Stimulated activated CD4-positive, alpha-beta T cell treated with anti-CD3 and anti-CD28 coated beads, Interleukin-2, amount 100 ng/mL, for 4 hours (primary cell): ENCODE measurements around the gene SQSTM1.
"Not testable (repeated sequence)": the region's sequence is repeated elsewhere in the genome, so short reads cannot be mapped to it uniquely, and the experiment has no call there.

Experiments
- DNase-seq: peaks from one replicate; pipeline ENCODE4 v3.0.0-alpha.2; 2020; ENCODE audit warnings: low read depth

The SQSTM1 gene

GRCh38 chr5:179820483-179821297 is at the start of gene SQSTM1:
Gene SQSTM1 (plus strand): TSS chr5:179820905. CDS start chr5:179820937, 32 bp downstream.
- peak; percentile 63 for DNase-seq

DNA sequence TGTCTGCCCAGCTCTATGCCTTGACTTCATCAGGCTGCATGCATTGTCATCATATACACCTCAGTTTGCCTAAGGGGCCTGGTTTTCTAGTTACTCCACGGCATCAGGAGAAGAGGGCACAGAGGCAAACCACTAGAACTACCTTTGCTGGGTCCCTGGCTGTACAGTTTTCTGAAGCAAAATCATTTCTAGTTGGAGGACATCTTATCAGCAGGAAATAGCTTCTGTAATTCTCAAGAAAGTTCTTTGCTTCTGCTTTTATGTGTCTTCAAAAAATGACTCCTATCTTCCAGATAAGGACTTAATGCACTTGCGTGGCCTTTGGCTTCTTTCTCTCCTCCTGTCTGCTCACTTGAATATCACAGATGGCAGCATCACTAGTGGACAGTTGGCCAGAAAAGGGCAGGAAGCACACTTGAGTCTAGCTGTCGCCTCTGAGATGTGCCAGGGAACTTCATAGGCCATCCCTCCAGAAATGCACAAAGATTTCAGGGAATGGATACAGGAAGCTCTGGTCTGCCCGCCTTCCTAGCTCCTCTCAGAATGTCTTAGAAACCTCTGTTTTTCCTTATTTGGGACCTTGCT is 49.3 kb upstream of the SQSTM1 start:
- no peak for DNase-seq

DNA sequence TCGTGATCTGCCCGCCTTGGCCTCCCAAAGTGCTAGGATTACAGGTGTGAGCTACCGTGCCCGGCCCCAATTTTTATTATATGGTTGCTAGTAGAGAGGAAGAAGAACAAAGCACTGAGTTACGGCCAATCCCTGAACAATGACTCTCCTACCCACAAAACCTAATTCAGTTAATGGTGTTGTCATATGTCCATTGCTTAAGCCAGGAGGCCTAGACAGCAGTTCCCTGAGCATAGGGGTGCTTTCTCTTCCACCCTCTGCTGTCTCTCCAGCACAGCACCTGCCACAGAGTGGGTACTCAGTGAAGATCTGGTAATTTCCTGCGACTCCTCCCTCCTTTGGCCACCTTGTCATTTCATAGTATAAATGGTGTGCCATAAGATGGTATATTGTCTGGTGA is 48.4 kb upstream of the SQSTM1 start:
- DNase-seq, result no peak

DNA sequence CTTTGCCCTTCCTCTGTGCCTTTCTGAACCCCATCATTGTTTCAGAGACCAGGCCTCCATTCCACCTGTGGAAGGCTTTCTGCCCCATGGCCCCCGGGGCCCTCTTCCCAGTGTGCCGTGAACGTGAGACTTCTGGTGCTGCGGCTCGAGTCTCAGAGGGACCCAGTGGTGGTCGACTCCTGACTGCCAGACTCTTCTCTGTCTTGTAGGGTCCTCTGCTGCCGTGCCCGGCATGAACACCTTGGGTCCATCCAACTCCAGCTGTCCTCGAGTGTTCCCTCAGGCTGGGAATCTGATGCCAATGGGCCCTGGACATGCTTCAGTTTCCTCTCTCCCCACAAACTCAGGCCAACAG is 47.0 kb upstream of the SQSTM1 start:
- no peak for DNase-seq

DNA sequence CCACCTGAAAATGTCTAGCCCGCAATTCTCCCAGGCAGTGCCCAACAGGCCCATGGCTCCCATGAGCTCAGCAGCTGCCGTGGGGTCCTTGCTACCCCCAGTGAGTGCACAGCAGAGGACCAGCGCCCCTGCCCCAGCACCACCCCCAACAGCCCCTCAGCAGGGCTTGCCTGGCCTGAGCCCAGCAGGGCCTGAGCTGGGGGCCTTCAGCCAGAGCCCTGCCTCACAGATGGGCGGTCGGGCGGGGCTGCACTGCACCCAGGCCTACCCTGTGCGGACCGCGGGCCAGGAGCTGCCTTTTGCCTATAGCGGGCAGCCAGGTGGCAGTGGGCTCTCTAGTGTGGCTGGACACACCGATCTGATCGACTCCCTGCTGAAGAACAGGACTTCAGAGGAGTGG is 46.3 kb upstream of the SQSTM1 start:
- DNase-seq, result no peak

- no peak for DNase-seq
Observed at GRCh38 chr5:179776411-179776938, 44.2 kb upstream of the SQSTM1 start.

- DNase-seq, result no peak
Observed at GRCh38 chr5:179777456-179777855, 43.2 kb upstream of the SQSTM1 start.

- DNase-seq, result no peak
Observed at GRCh38 chr5:179777909-179778308, 42.8 kb upstream of the SQSTM1 start.

- DNase-seq, result no peak
Observed at GRCh38 chr5:179778591-179778990, 42.1 kb upstream of the SQSTM1 start.

- no peak for DNase-seq
Observed at GRCh38 chr5:179779826-179780225, 40.9 kb upstream of the SQSTM1 start.

DNA sequence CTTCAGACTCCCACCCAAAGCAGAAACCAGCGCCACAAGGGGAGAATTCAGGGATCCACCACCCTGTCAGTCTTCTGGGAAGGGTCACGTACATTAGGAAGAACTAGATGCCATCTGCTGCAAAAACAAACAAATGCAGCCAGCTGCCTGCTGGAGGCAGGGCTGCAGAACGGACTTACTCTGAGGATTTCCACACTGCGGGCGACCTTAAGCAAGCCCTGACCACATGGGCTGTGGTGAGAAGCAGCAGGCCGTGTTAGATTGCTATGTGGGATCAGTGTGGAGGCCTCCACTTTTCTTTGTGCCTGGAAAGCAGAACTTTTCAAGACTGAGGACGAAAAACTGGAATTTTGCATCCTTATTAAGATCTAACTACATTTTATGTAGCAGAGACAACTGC is 40.3 kb upstream of the SQSTM1 start:
- DNase-seq, result no peak

- no peak for DNase-seq
Observed at GRCh38 chr5:179781846-179782245, 38.9 kb upstream of the SQSTM1 start.

GRCh38 chr5:179783128-179783527 is 37.6 kb upstream of the SQSTM1 start:
- no peak for DNase-seq

DNA sequence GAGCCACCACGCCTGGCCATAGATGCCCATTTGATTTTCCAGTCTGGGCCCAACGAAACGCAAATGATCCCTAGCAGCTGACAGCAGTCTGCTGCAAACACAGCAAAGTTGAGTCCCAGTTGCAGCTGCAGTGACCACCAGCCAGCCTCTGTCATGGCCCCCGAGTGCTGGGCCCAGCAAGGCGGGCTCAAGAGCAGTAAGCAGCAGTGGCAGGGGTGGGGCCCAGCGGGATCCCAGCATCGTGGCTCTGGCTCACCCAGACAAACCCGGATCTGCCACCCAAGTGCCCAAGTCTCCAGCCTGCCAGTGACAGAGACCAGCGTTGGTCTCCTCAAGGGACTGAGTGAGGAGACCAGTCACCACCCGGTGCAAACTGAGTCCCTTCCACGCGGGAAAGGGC is 33.8 kb upstream of the SQSTM1 start:
- no peak for DNase-seq

DNA sequence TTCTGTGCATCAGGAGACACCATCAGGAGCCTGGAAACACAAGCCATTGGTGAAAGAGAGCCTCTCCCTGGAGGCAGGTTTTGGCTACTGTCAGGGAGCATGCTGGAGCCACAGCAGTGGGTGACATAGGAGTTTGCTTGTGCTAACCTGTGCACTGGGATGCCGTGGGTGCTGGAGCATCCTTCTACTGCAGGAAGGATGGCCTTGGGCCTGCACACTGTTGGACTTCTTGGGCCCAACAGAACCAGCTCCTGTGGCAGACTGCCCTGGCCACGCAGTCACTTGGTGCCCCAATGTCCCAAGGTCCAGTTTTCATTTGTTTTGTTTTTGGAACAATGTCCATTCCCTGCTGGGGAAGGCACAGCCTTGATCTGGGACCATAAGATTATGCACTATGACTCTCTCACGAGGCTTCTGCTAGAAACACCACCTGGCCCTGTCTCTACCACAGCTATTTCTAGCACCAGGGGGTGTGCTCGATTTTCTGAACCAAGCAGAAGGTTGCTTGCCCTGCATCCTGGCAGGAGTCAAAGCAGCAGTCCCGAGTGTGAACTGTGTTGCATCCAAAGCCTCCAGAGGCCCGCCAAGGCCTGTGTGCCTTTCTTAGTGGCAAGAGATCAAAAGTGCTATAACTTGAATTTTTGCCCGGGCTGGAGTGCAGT is 32.4 kb upstream of the SQSTM1 start:
- DNase-seq, result no peak

DNA sequence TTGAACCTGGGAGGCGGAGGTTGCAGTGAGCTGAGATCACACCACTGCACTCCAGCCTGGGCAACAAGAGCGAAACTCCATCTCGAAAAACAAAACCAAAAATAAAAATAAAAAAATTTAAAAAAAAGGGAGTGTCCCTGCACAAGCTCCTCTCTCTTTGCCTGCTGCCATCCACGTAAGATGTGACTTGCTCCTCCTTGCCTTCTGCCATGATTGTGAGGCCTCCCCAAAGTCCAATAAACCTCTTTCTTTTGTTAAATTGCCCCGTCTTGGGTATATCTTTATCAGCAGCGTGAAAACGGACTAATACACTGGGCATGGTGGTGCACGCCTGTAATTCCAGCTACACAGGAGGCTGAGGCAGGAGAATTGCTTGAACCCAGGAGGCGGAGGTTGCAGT is 31.4 kb upstream of the SQSTM1 start:
- not testable (repeated sequence) for DNase-seq

DNA sequence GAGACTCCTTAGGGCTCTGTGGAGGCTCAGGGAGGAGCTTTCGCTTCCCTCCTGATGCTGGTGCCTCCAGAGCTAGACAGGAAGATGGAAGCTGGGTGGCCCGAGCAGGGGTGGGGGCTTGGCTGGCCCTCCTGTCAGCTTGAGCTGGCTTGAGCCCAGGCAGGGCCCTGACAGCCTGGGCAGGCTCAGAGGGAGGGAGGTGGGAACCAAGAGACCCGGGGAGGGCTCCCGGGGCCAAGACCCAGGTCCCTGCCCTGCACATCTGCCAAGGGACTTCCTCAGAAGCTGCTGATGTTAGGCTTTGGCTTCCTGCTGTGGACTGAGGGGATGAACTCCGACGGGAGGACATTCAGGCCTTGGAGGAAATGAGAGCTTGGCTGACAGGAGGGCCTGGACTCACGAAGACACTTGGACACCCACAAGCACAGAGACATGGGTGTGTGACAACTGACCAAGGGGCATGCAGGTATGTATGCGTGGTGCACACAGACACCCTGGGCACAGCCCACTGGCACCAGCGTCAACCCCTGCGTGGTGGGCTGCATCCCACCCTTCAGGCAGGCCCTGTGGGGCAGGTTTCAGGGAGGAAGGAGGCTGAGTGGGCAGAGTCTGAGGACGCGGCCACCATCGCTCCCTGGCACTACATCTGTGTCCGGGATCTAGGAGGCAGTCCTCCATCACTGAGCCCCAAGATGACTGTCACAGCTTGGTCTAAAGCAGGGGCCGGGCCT is 28.7 kb upstream of the SQSTM1 start:
- no peak for DNase-seq

GRCh38 chr5:179792612-179793467 is 27.9 kb upstream of the SQSTM1 start:
- DNase-seq, result no peak

GRCh38 chr5:179793468-179794139 is 27.1 kb upstream of the SQSTM1 start, which contains the start of gene LTC4S:
Gene LTC4S (plus strand): TSS chr5:179793986. CDS start chr5:179794081, 95 bp downstream.
- DNase-seq, result no peak

- DNase-seq, result no peak
Observed at GRCh38 chr5:179794171-179794570, 26.5 kb upstream of the SQSTM1 start.

DNA sequence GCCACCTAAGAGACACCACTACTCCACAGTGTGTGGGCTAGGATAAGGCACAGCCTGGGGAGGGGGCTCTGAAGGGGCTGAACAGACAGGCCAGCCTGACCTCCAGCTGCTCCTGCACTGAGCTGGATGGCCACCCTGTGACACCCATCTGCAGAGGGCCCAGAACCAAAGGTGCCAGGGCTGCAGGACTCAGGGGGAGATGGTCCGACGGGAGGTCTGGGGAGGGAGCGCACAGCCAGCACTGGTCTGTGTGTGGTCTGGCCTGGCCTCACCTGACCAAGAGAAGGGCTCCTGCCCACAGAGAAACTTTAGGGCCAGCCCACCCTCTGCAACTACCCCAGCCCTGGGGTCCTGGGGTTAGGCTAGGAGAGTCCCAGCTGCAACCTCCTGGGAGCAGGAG is 26.1 kb upstream of the SQSTM1 start:
- no peak for DNase-seq
